HG03039 (cell line): Measurements from ENCODE around the gene SNX6.
"Not testable (repeated sequence)": the region's sequence is repeated elsewhere in the genome, so short reads cannot be mapped to it uniquely, and the experiment has no call there.

Experiments used
- ATAC-seq: cut with Tn5 transposase; IDR thresholded peaks from one replicate; pipeline ENCODE4 v1.9.1; 2021; ENCODE audit warnings: mild to moderate bottlenecking, moderate library complexity; ENCODE audit not compliant: unreplicated experiment

SNX6 gene

GRCh38 chr14:34629657-34630529, at the start of gene SNX6:
TSS of gene SNX6 (minus strand) at chr14:34630148. CDS start at chr14:34630116, 32 bp downstream.
- peak; percentile 94 for ATAC-seq

- ATAC-seq: no peak
Measured at GRCh38 chr14:34678735-34679134, 48.8 kb upstream of the SNX6 start.

GRCh38 chr14:34678306-34678705, 48.4 kb upstream of the SNX6 start:
- no peak for ATAC-seq

DNA sequence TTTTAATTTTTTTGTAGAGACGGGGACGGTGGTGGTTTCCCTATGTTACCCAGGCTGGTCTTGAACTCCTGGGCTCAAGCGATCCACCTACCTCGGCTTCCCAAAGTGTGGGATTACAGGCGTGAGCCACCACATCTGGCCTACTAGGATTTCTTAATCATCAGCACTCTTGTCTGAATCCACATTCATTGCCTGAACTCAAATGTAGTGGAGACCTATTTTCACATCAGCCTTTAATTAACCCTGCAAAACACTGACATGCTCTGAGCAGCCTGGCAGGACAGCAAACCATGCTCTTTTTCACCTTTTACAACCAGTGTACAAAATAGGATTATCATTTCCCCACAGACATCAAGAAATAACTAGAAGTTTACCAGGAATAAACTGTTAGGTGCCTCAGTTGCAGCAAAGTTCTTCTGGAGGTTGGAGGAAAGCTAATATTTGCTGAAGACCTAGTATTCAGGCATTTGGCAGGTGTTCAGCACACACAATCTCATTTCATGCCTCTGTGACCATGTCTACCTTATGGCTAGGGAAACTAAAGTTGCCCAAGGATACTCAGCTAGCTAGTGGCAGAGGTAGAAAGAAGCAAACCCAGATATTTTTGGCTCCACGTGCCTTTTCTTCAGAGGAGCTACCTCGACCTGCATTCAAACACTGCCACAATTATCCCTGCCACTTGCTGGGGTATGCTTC, 46.7 kb upstream of the SNX6 start:
- ATAC-seq: no peak

DNA sequence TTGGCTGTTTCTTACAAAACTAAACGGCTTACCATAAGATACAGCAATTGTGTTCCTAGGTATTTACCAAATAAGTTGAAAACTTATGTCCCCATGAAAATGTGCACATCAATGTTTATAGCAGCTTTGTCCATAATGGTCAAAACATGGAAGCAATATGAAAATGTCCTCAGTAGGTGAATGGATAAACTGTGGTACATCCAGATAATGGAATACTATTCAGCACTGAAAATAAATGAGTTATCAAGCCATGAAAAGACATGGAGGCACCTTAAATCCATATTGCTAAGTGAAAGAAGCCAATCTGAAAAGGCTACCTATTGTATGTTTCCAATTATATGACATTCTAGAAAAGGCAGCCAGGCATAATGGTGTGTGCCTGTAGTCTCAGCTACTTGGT, 43.8 kb upstream of the SNX6 start:
- no peak for ATAC-seq

DNA sequence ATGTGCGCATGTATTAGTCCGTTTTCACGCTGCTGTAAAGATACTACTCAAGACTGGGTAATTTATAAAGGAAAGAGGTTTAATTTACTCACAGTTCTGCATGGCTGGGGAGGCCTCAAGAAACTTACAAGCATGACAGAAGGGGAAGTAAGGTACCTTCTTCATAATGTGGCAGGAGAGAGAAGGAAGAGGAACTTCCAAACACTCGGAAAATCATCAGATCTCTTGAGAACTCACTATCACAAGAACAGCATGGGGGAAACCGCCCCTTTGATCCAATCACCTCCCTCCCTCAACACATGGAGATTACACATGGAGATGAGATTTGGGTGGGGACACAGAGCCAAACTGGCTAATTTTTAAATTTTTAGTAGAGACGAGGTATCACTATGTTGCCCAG, 41.8 kb upstream of the SNX6 start:
- ATAC-seq: no peak

DNA sequence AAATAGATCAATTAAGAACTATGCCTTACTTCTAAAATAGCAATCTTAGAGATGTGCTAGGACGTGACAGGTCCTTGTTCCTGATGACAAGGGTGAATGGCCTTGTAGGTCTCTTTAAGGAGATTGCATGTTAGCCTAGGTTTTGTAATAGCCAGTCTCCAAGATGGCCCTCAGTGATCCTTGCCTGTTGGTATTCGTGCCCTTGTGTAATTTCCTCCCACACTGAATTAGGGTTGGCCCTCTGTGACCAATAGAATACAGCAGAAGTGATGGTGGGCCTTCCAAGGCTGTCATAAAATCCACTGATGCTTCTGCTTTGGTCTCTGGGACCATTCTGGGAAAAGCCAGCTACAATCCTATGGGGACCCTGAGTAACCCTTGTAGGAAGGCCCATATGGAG, 38.2 kb upstream of the SNX6 start:
- ATAC-seq: no peak

DNA sequence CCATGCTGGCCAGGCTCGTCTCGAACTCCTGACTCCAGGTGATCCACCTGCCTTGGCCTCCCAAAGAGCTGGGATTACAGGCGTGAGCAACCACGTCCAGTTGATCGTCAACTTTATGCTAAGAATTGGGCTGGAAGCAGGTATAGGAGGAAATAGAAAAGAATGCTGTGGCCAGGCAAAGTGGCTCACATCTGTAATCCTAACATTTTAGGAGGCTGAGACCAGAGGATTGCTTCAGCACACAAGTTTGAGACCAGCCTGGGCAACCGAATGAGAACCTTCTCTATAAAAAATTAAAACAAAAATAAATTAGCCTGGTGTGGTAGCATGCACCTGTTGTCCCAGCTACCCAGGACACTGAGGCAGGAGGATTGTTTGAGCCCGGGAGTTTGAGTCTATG, 37.1 kb upstream of the SNX6 start:
- ATAC-seq: no peak

GRCh38 chr14:34665785-34666435, 36.0 kb upstream of the SNX6 start:
- ATAC-seq: no peak

GRCh38 chr14:34662561-34663088, 32.7 kb upstream of the SNX6 start:
- no peak for ATAC-seq

- no peak for ATAC-seq
Measured at GRCh38 chr14:34660796-34661195, 30.8 kb upstream of the SNX6 start.

- ATAC-seq: no peak
Measured at GRCh38 chr14:34655959-34656358, 26.0 kb upstream of the SNX6 start.

GRCh38 chr14:34653073-34653472, 23.1 kb upstream of the SNX6 start:
- not testable (repeated sequence) for ATAC-seq

DNA sequence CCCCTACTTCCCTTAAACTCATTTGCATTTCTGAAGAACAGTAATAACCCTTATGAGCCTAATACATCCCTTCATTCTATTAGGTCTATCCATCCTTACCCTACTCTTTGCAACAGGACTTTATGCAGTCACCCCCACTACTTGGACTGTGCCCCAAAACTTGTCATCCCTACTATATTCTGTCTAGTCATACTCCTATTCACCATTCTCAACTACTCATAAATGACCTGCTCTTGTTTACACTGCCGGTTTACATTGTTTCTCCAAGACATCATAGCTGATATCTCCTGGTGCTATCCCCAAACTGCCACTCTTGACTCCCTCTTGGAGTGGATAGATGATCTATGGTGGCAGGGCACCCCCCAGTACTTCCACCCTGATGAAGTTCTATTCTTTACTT, 22.4 kb upstream of the SNX6 start:
- ATAC-seq: not testable (repeated sequence)

GRCh38 chr14:34650786-34651584, 21.0 kb upstream of the SNX6 start:
- ATAC-seq: no peak

DNA sequence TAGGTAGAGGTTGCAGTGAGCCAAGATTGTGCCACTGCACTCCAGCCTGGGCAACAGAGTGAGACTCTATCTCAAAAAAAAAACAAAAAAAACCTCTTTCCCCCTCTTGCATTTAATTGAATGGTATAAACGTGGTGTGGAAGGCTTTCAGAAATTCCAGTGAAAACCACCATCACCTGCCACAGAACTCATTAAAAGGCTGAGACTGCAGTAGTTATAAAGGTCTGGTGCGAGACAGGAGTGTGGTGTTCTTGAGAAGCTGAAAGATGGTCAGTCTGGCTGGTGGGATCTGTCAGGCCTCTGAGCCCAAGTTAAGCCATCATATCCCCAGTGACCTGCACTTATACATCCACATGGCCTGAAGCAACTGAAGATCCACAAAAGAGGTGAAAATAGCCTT, 20.1 kb upstream of the SNX6 start:
- not testable (repeated sequence) for ATAC-seq

- no peak for ATAC-seq
Measured at GRCh38 chr14:34649344-34649743, 19.4 kb upstream of the SNX6 start.

- ATAC-seq: no peak
Measured at GRCh38 chr14:34646570-34647255, 16.8 kb upstream of the SNX6 start.

DNA sequence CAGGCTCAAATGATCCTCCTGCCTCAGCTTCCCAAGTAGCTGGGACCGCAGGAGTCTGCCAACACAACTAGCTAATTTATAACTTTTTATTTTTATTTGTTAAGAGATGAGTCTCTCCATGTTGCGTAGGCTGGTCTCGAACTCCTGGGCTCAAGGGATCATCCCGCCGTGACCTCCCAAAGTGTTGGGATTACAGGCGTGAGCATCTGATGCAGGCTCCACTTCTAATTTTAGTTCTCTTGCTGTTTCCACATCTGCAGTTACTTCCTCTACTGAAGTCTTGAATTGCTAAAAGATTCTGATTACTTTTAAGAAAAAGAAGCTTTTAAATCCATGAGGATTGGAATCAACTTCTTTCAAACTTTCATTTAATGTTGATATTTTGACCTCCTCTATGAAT, 13.4 kb upstream of the SNX6 start:
- ATAC-seq: no peak

DNA sequence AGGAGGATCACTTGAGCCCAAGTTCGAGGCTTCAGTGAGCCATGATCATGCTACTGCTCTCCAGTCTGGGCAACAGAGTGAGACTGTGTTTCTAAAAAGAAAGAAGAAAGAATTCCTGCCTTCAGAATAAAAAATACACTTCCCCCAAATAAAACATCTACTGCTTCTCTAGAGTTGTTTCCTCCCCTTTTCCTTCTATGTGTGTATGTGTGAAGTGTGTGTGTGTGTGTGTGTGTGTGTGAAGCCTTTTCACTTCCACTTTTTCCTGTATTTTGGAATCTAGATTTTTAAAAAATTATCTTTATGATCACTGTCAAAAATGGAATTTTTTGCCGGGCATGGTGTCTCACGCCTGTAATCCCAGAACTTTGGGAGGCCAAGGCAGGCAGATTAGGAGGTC, 12.6 kb upstream of the SNX6 start:
- no peak for ATAC-seq
